Measurements from ENCODE around the gene SYTL2.

DNA sequence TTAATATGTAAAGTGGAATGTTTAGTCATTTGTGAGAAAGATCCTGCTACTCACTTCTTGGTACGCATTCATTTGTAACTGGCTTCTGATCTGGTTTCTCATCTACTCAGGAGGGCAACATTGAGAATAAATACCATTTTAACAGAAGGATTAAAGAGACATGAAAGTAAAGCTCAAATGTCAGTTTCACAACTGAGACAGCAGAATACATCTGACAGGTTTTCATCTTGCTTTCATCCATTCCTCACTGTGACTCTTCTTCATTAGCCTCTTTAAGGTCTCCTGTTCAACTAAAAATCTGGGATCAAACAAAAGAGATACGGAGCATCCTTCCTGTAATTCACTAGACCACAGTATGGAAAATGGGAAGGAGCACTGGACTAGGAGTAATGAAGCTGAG, 93.5 kb downstream of the SYTL2 start:
- TF ChIP-seq POLR2A (IDR thresholded peaks at IDR 0.05; ENCODE audit: low read depth, low read length): no peak
- no peak for TF ChIP-seq POLR2AphosphoS5 (IDR thresholded peaks at IDR 0.05; ENCODE audit: low read depth, low read length)
- TF ChIP-seq TAF1 (IDR thresholded peaks at IDR 0.05; ENCODE audit: low read depth, low read length): no peak

Data from GM12891 (cell line).